Right lung (tissue), 5 donors: ENCODE results near the gene BASP1. TPM values are rescaled to one million over a fixed set of nuclear protein-coding genes. Genes with fewer than 3 reads are reported as not detected.
"Not testable (repeated sequence)": the region's sequence is repeated elsewhere in the genome, so short reads cannot be mapped to it uniquely, and the experiment has no call there.

Experiments
- DNase-seq, 2 donors: peaks; one replicate each; pipeline ENCODE4 v3.0.0-alpha.2; 2013
- polyA plus RNA-seq, 5 donors: library from polyadenylated mRNA; unstranded; fragments of 120-200 nt; gene quantifications; one replicate each; pipeline versions ENCODE4 v1.2.1 to v1.2.3, GENCODE V29; 2013; ENCODE audit warnings: inconsistent platforms in 1 of 5, low replicate concordance in 1 of 5; ENCODE audit not compliant: insufficient read length in 5 of 5, insufficient read depth in 1 of 5

BASP1 gene
- polyA plus RNA-seq, 5 donors, result 39.2 to 53.8 (median 45.1) TPM

GRCh38 chr5:17287501-17288155 lies 70.2 kb downstream of the BASP1 start:
- DNase-seq, result no peak

- no peak for DNase-seq
Measured at GRCh38 chr5:17288570-17288969, 71.1 kb downstream of the BASP1 start.

- no peak for DNase-seq
Measured at GRCh38 chr5:17289681-17290539, 72.5 kb downstream of the BASP1 start.

GRCh38 chr5:17290540-17290974 lies 73.1 kb downstream of the BASP1 start:
- DNase-seq, result no peak

- DNase-seq, result no peak
Measured at GRCh38 chr5:17292434-17293015, 75.1 kb downstream of the BASP1 start.

GRCh38 chr5:17294639-17295311 lies 77.3 kb downstream of the BASP1 start:
- DNase-seq, result no peak

- DNase-seq, result no peak
Measured at GRCh38 chr5:17295671-17296070, 78.2 kb downstream of the BASP1 start.

- no peak for DNase-seq
Measured at GRCh38 chr5:17302106-17302505, 84.7 kb downstream of the BASP1 start.

GRCh38 chr5:17302604-17303003 lies 85.2 kb downstream of the BASP1 start:
- no peak for DNase-seq

GRCh38 chr5:17304282-17304681 lies 86.9 kb downstream of the BASP1 start:
- DNase-seq, result no peak

GRCh38 chr5:17305017-17305416 lies 87.6 kb downstream of the BASP1 start:
- no peak for DNase-seq

GRCh38 chr5:17305964-17306725 lies 88.7 kb downstream of the BASP1 start:
- DNase-seq, result no peak

GRCh38 chr5:17306726-17307091 lies 89.3 kb downstream of the BASP1 start:
- DNase-seq, result no peak

GRCh38 chr5:17307440-17307839 lies 90.0 kb downstream of the BASP1 start:
- DNase-seq, result not testable (repeated sequence)

- no peak for DNase-seq
Measured at GRCh38 chr5:17308326-17309065, 91.1 kb downstream of the BASP1 start.

- no peak for DNase-seq
Measured at GRCh38 chr5:17309462-17309861, 92.0 kb downstream of the BASP1 start.

- DNase-seq, result not testable (repeated sequence)
Measured at GRCh38 chr5:17310502-17310901, 93.1 kb downstream of the BASP1 start.

- not testable (repeated sequence) for DNase-seq
Measured at GRCh38 chr5:17311811-17312210, 94.4 kb downstream of the BASP1 start.

GRCh38 chr5:17312358-17312757 lies 94.9 kb downstream of the BASP1 start:
- DNase-seq, result no peak

- DNase-seq, result no peak
Measured at GRCh38 chr5:17314907-17315471, 97.6 kb downstream of the BASP1 start.
